ENCODE results near the gene CHRNA9.

- no peak for TF ChIP-seq CTCF (IDR thresholded peaks at IDR 0.05)
- TF ChIP-seq POLR2A (IDR thresholded peaks at IDR 0.05) = no peak
Measured at GRCh38 chr4:40285692-40286091, 49.4 kb upstream of the CHRNA9 start.
